ENCODE data around the gene COX5B.

DNA sequence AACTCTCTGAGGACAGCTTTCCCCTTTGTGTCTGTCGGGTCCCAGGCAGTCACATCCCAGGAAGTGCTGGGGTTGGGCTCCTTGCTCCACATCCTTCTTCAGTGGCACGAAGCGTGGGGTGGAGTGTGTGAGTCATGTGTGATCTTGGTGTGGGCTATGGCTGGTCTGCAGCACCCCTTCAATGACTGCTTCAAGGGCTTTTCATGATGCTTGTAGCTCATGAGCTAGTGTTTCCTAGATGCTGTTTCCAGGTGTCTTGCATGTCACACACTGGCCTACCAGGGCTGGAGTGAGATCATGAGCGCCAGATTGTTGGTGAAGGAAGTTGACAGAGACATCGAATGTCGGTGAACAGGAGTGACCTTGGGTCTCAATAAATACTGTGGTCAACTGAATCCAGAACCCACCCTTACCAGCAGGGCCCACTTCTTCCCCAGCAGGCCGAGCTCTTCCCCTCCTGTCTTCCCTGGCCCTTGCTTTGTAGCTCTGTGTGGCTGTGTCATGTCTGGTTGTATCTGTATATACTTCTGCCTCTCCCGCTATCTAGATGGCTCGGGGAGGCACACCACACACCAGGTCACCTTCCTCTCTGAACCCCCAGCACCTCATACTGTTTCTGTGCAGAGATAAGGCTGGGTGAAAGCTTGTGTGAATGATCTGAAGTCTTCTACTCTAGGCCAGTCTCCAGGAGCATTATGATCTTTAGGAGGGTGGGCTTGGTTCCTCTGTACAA, 27.5 kb downstream of the COX5B start:
- TF ChIP-seq, protein P1, sequence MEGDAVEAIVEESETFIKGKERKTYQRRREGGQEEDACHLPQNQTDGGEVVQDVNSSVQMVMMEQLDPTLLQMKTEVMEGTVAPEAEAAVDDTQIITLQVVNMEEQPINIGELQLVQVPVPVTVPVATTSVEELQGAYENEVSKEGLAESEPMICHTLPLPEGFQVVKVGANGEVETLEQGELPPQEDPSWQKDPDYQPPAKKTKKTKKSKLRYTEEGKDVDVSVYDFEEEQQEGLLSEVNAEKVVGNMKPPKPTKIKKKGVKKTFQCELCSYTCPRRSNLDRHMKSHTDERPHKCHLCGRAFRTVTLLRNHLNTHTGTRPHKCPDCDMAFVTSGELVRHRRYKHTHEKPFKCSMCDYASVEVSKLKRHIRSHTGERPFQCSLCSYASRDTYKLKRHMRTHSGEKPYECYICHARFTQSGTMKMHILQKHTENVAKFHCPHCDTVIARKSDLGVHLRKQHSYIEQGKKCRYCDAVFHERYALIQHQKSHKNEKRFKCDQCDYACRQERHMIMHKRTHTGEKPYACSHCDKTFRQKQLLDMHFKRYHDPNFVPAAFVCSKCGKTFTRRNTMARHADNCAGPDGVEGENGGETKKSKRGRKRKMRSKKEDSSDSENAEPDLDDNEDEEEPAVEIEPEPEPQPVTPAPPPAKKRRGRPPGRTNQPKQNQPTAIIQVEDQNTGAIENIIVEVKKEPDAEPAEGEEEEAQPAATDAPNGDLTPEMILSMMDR (IDR thresholded peaks at IDR 0.05) = no peak
- TF ChIP-seq POLR2AphosphoS5 (IDR thresholded peaks at IDR 0.05) (no peak), EP300 (IDR thresholded peaks at IDR 0.05) (no peak)
